H1 (cell line): ENCODE data around the gene TOR4A. TPM values are rescaled to one million over a fixed set of nuclear protein-coding genes. Genes with fewer than 3 reads are reported as not detected.
A peak's percentile ranks its signal among the peaks of the same experiment; 100 is the strongest.

Experiments used
- CHD1 ChIP-seq: IDR thresholded peaks from 2 replicates; pipeline ENCODE4 v1.6.1; 2012; ENCODE audit warnings: low read depth, low read length, improper control_type of control experiment
- EGR1 ChIP-seq: IDR thresholded peaks from 2 replicates; pipeline ENCODE4 v1.6.1; 2011; ENCODE audit warnings: low read depth, low read length, borderline replicate concordance
- EZH2 ChIP-seq: fragments of 200-600 bp; sonication (generic); IDR thresholded peaks from 2 replicates; pipeline ENCODE4 v1.7.1; 2012; ENCODE audit warnings: low read depth, mild to moderate bottlenecking, moderate library complexity, low read length, inconsistent platforms; ENCODE audit not compliant: severe bottlenecking
- GABPA ChIP-seq: IDR thresholded peaks from 2 replicates; pipeline ENCODE4 v1.6.1; 2011; ENCODE audit warnings: mild to moderate bottlenecking, low read length, moderate library complexity, borderline replicate concordance; ENCODE audit not compliant: insufficient read depth
- GTF2F1 ChIP-seq: IDR thresholded peaks from 2 replicates; pipeline ENCODE4 v1.6.1; 2012; ENCODE audit warnings: low read depth, low read length, improper control_type of control experiment, borderline replicate concordance
- JUND ChIP-seq: IDR thresholded peaks from 2 replicates; pipeline ENCODE4 v1.6.1; 2011; ENCODE audit warnings: mild to moderate bottlenecking, improper control_type of control experiment, low read length
- KDM1A ChIP-seq: fragments of 200-600, 300-600 bp; sonication (generic); IDR thresholded peaks from 2 replicates; pipeline ENCODE4 v1.7.1; 2016; ENCODE audit warnings: mild to moderate bottlenecking, low read length, borderline replicate concordance
- POLR2A ChIP-seq, 2 experiments: IDR thresholded peaks; 1 replicate in 1 of 2; 2 replicates in 1 of 2; pipeline ENCODE4 v1.6.1; 2011; ENCODE audit warnings: low read depth in 2 of 2, low read length in 2 of 2, mild to moderate bottlenecking in 2 of 2; ENCODE audit errors: control extremely low read depth in 1 of 2
- RXRA ChIP-seq: IDR thresholded peaks from 2 replicates; pipeline ENCODE4 v1.6.1; 2011; ENCODE audit warnings: low read depth, mild to moderate bottlenecking, low read length, moderate library complexity; ENCODE audit not compliant: insufficient read depth
- SIN3A ChIP-seq, 2 experiments: IDR thresholded peaks in 1 of 2; conservative IDR thresholded peaks in 1 of 2; 2 replicates each; pipeline ENCODE4 v1.6.1; 2011 to 2012; ENCODE audit warnings: low read length in 2 of 2, improper control_type of control experiment in 1 of 2, low read depth in 1 of 2, mild to moderate bottlenecking in 1 of 2
- polyA plus RNA-seq, 7 experiments: library from polyadenylated mRNA; depleted of rRNA in 3 of 7; stranded (reverse) in 5 of 7; unstranded in 2 of 7; fragments of >200 nt in 5 of 7; fragments of 200-250 nt in 2 of 7; gene quantifications; 1 replicate in 5 of 7; 2 replicates in 1 of 7; 4 replicates in 1 of 7; pipeline versions ENCODE4 v1.2.1 to v1.2.3, GENCODE V29; 2011 to 2013; ENCODE audit warnings: missing spikeins in 2 of 7, mixed read lengths in 2 of 7
- total RNA-seq: library from RNA; stranded (reverse); fragmentation: NEBNext Ultra II Directional; extraction: Animal tissue kit (Norgen Biotek cat#: 25700); gene quantifications from 2 replicates; pipeline ENCODE4 v1.2.1, GENCODE V29; 2021

The TOR4A gene
- total and polyA plus RNA-seq, 2 of the 8 experiments (the other 6 are each of a cell fraction or from before 2014, with no cell fraction given): 8.4 to 9.3 TPM

DNA sequence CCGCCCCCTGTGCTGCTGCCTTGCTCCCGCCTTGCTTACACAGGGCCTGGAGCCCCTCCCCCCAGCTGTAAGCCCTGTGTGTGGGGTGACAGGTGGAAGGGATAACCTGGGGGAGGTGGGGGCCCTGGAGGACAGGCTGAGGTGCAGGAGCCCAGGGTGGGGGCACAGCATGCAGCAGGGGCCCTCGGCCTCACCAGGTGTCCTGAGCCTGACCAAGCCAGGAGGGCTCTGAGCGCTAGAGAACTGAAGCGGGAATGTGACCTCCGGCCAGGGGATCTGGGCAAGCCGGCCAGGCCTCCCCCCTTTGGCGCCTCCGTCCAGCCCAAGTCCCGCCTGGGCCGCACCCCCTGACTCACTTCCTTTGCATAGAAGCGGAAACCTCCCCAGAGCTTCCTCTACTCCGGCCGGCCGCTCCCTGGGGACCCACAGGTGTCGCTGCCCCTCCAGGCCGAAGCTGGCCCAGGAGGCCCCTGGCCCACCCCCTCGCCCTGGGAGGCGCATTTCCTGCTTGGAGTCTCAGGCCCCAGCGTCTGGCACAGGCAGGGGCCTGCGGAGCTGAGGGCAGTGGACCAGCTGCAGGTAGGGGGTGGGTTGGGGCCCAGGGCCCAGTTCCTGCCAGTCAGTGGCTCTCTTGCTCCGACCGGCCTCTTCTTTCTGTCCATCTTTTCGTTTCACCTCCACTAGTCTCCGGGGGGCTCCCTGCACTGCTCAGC lies at the start of gene TOR4A (continued):
- no peak for TF ChIP-seq RXRA
- TF ChIP-seq GABPA: peak; percentile 70; the same call in 1 of the 2 replicates
- TF ChIP-seq SIN3A (conservative IDR thresholded peaks at IDR 0.05 in 1 of 2, IDR thresholded peaks at IDR 0.05 in 1 of 2; ENCODE audit: low read depth in 1 of 2, low read length in 2 of 2): 0 out of 4 replicates have a peak, but pooled peaks of 1 of the 2 experiments have one; percentile 43
- peak in 1 of 2 experiments; percentile 41; a peak in 1 of 3 replicates for TF ChIP-seq POLR2A (IDR thresholded peaks at IDR 0.05; ENCODE audit: control extremely low read depth in 1 of 2, low read depth in 2 of 2, low read length in 2 of 2)
- no peak for TF ChIP-seq JUND
- TF ChIP-seq EGR1: peak; percentile 35; the same call in 1 of the 2 replicates
- TF ChIP-seq EZH2: no peak
- TF ChIP-seq GTF2F1: no peak
- no peak for TF ChIP-seq CHD1
- peak; percentile 23; the same call in 1 of the 2 replicates for TF ChIP-seq KDM1A
- TF ChIP-seq, all 59 proteins: peak for 8
